GM12874 (cell line): Measurements from ENCODE around the gene GHRHR.

Source experiments
- TF ChIP-seq, protein P1 (sequence below): IDR thresholded peaks from 2 replicates; pipeline ENCODE4 v1.5.1; 2011; ENCODE audit warnings: low read depth, mild to moderate bottlenecking, control low read depth, low read length, moderate library complexity; ENCODE audit not compliant: insufficient read depth

The GHRHR gene

GRCh38 chr7:30963842-30964241 lies at the start of gene GHRHR:
TSS of gene GHRHR (plus strand) at chr7:30963953. CDS start at chr7:30964069, 116 bp downstream.
- TF ChIP-seq, protein P1, sequence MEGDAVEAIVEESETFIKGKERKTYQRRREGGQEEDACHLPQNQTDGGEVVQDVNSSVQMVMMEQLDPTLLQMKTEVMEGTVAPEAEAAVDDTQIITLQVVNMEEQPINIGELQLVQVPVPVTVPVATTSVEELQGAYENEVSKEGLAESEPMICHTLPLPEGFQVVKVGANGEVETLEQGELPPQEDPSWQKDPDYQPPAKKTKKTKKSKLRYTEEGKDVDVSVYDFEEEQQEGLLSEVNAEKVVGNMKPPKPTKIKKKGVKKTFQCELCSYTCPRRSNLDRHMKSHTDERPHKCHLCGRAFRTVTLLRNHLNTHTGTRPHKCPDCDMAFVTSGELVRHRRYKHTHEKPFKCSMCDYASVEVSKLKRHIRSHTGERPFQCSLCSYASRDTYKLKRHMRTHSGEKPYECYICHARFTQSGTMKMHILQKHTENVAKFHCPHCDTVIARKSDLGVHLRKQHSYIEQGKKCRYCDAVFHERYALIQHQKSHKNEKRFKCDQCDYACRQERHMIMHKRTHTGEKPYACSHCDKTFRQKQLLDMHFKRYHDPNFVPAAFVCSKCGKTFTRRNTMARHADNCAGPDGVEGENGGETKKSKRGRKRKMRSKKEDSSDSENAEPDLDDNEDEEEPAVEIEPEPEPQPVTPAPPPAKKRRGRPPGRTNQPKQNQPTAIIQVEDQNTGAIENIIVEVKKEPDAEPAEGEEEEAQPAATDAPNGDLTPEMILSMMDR = no peak

DNA sequence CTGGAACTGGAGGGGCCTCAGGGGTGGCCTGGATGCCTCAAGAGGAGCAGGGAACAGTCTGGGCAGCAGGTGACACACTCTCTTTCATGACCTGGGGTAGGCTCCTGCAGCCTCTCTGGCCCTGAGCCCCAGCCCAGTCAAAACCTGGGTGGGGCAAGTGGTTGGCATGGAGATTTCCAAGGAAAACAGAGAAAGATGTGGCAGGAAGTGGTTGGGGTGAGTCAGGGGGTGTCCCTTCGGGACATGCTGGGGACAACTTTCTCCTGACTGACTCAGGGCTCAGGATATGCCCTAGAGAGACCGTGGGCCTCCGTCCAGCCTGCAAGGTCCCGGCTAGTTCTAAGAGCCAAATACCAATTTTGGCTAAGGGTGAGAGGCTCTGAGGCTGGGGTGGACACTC lies 49.2 kb upstream of the GHRHR start:
- TF ChIP-seq, protein P1 = no peak

DNA sequence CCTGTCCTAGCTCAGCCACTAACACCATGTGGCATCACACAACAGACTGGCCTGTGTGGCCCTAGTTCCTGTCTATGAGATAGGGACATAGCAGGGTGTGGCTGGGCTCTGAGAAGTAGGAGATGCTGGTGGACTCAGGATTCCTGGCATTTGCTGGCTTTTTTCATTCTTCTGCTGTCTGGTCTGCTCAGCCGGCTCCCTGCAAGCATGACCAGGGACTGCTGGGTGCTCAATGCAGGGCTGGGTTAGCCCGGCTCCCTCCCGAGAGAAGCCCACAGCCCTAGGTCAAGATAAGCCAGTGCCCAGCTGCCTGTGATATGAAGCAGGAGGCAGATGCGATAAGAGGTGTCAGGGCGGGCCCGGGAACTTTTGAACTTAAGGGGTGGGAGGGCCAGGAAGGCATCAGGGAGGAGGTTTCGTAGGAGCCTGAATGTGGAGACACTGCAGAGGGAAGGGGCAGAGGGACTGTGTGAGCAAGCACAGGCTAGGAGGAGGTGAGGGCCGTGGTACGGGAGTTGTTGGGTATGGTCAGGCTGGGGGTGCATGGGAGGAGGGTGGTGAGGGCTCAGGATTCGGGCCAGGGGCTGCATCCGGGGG lies 48.6 kb upstream of the GHRHR start:
- TF ChIP-seq, protein P1 = no peak

DNA sequence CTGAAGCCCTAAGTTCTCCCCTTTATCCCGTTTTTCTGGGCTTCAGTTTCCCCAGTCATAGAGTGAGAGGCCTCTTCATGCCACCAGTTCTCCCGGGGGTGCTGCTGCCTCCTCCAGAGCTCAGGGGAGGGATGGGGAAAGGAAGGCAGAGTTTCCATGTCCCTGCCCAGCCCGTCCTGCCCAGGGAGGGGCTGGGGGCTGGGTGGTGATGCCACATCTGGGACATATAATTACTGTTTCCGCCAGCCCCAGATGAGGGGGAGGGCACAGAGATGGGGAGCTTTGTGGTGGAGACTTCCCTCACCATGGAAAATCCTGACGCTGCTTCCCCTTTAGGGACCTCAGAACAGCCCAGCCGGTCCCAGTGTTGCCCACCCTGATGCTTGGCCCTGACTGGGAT lies 48.0 kb upstream of the GHRHR start:
- TF ChIP-seq, protein P1 = no peak

- TF ChIP-seq, protein P1 = no peak
Observed at GRCh38 chr7:30916255-30916654, 47.5 kb upstream of the GHRHR start.

DNA sequence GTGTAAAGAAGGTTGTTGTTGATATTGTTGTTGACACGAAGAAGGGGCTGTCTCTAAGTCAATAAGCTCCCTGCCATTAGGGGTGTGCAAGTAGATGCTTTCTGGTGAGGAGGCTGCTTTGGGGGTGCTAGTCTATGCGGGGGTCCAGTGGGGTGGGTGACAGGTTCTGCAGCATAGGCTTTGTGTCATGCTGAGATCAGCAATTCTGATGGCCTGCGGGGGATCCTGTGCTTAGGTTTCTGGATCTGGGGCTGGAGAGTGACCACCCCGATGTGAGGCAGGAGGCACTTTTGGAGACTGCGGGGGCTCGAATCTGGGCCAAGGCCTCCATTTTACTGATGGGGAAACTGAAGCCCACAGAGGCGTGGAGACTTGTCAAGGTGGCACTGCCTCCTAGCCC lies 47.0 kb upstream of the GHRHR start:
- TF ChIP-seq, protein P1 = no peak

- TF ChIP-seq, protein P1 = no peak
Observed at GRCh38 chr7:30917216-30917893, 46.4 kb upstream of the GHRHR start.
